ENCODE data around the gene SRD5A3.

The SRD5A3 gene

DNA sequence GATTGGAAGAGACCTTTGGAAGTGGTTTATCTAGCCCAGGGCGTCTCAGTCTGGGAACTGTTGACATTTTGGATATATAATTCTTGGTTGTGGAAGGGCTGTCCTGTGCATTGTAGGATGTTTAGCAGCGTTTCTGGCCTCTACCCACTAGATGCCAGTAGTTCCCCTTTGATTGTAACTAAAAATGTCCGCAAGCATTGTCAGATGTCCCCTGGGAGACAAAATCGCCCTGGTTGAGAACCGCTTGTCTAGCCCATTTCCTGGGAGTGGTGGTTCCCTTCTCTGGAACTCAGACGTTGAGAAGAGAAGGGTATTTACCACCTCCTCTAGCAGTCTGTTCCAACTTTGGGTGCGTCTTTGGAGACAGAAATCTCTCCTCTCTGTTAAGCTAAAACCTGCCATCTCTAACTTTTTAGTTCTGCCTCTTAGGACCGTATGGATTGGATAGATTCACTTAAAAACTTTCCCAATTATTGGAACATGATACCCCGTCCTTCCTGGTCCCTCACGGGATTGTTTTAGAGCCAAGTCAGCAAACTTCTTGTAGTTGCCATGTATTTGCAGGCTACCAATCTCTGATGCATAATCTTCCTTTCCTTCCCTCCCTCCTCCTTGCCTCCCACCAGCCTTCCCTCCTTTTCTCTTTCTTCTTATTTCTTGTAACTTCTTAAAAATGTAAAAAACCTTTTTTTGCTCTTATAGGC is 63.6 kb downstream of the SRD5A3 start:
- DNase-seq (ENCODE audit: low read depth): no peak

DNA sequence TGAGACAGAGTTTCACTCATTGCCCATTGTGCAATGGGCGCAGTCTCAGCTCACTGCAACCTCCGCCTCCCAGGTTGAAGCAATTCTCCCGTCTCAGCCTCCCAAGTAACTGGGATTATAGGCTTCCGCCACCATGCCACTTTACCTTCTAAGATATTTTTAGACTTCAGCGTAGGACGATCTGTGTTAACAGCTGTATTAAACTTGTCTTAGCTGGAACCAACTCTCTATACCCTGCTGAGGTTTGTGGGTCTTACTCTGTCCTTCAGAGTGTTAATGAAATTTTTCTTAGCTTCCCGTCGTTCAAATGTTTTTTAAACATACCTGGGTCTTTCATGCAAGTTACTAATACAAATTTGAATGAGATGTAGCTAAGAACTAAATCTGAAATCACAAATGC is 64.4 kb downstream of the SRD5A3 start:
- no peak for DNase-seq (ENCODE audit: low read depth)

DNA sequence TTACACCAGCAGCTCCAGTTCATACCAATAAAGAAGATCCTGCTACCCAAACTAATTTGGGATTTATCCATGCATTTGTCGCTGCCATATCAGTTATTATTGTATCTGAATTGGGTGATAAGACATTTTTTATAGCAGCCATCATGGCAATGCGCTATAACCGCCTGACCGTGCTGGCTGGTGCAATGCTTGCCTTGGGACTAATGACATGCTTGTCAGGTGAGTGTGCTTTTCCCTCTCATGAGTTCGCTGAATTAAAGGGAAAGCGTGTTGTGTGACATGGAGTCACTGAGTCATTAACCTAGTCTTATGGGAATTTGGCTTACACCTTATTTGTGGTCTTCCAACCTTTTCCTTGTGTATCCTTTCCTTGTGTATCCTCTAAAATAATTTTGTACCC is 65.6 kb downstream of the SRD5A3 start:
- DNase-seq (ENCODE audit: low read depth): no peak

DNA sequence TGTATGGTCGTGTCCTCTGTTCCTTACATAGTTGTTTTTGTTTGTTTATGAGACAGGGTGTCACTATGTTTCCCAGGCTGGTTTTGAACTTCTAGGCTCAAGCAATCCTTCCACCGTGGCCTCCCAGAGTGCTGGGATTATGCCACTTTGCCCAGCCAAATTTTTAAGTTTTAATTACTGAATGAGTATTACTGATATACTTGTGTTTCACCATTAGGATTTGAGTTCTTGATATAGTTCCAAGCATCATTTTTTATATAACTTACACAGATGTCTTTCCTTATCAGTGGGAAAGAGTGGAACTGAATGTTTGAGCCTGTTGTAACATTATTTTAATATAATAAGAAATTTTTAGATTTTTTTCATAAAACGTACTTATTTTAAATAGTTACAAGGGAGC is 70.1 kb downstream of the SRD5A3 start:
- DNase-seq (ENCODE audit: low read depth): no peak
